Vagina (tissue), 2 donors: ENCODE data around the gene DOK7.

Experiments used
- CTCF ChIP-seq, 3 experiments: fragments of 450-650 bp in 2 of 3; fragments of 200-600 bp in 1 of 3; sonication (generic) in 1 of 3; IDR thresholded peaks; one replicate each; pipeline ENCODE4 v1.5.1; 2017 to 2019; ENCODE audit warnings: antibody characterized with exemption in 3 of 3, mild to moderate bottlenecking in 2 of 3, moderate library complexity in 2 of 3
- POLR2A ChIP-seq, 2 donors: fragments of 450-650 bp; IDR thresholded peaks; one replicate each; pipeline ENCODE4 v1.6.1; 2017; ENCODE audit warnings: antibody characterized with exemption in 2 of 2, mild to moderate bottlenecking in 2 of 2, moderate library complexity in 2 of 2

- TF ChIP-seq CTCF (IDR thresholded peaks at IDR 0.05) = no peak
- TF ChIP-seq POLR2A (IDR thresholded peaks at IDR 0.05) = no peak
Measured at GRCh38 chr4:3422241-3422801, 40.8 kb upstream of the DOK7 start.
